Natural killer cell (primary cell): ENCODE data around the gene ZBTB32. TPM values are rescaled to one million over a fixed set of nuclear protein-coding genes. Genes with fewer than 3 reads are reported as not detected.

Source experiments
- ATAC-seq, 3 donors: fragments of 150-1000 bp in 2 of 3; fragments of 200-7000 bp in 1 of 3; cut with Tn5 transposase; 1 replicate in 1 of 3; 2 replicates in 2 of 3; pipeline ENCODE4 v1.10.0; 2021; ENCODE audit warnings: mild to moderate bottlenecking in 2 of 3, moderate library complexity in 2 of 3
- DNase-seq, 2 donors: peaks; one replicate each; pipeline versions ENCODE4 v3.0.0 to v3.0.0-alpha.2; 2013 to 2021; ENCODE audit warnings: mixed read lengths in 1 of 2
- H3K27ac ChIP-seq: one replicate; pipeline ENCODE4 v1.5.1; 2013; ENCODE audit warnings: mild to moderate bottlenecking, low read length
- H3K27me3 ChIP-seq: one replicate; pipeline ENCODE4 v1.6.1; 2013; ENCODE audit warnings: low read length; ENCODE audit not compliant: control insufficient read depth, insufficient read depth
- H3K36me3 ChIP-seq: one replicate; pipeline ENCODE4 v1.6.1; 2013; ENCODE audit warnings: low read length; ENCODE audit not compliant: control insufficient read depth, insufficient read depth
- H3K4me1 ChIP-seq: one replicate; pipeline ENCODE4 v1.6.1; 2013; ENCODE audit warnings: low read length; ENCODE audit not compliant: control insufficient read depth, insufficient read depth
- H3K4me3 ChIP-seq: one replicate; pipeline ENCODE4 v1.5.1; 2013; ENCODE audit warnings: low read length
- H3K9me3 ChIP-seq: one replicate; pipeline ENCODE4 v1.6.1; 2013; ENCODE audit warnings: low read length; ENCODE audit not compliant: control insufficient read depth, insufficient read depth
- H3K27ac Mint-ChIP-seq, 2 donors: one replicate each; pipeline ENCODE4 v1.8.0; 2022; ENCODE audit warnings: mild to moderate bottlenecking in 2 of 2, mixed read lengths in 2 of 2, moderate library complexity in 1 of 2
- H3K27me3 Mint-ChIP-seq, 2 donors: one replicate each; pipeline ENCODE4 v1.8.0; 2022; ENCODE audit warnings: low read depth in 2 of 2, mixed read lengths in 2 of 2
- H3K36me3 Mint-ChIP-seq: one replicate; pipeline ENCODE4 v1.8.0; 2022; ENCODE audit warnings: mixed read lengths
- H3K4me1 Mint-ChIP-seq, 2 donors: one replicate each; pipeline ENCODE4 v1.8.0; 2022; ENCODE audit warnings: mixed read lengths in 2 of 2
- H3K4me3 Mint-ChIP-seq: one replicate; pipeline ENCODE4 v1.8.0; 2022; ENCODE audit warnings: mild to moderate bottlenecking, moderate library complexity, mixed read lengths
- H3K9me3 Mint-ChIP-seq, 2 donors: one replicate each; pipeline ENCODE4 v1.8.0; 2022; ENCODE audit warnings: mixed read lengths in 2 of 2
- WGBS: methylation state at CpG from one replicate; pipeline ENCODE4 v1.1.7; 2013; ENCODE audit warnings: missing lambda C conversion rate; ENCODE audit not compliant: insufficient coverage; 5-methylcytosine and 5-hydroxymethylcytosine counted together
- intact Hi-C: fragments of 100-400 bp; cut with micrococcal nuclease; formaldehyde crosslinking; loops from one replicate; pipeline ENCODE4 v1.14.2; 2022
- total RNA-seq, 4 donors: library from RNA; stranded (reverse); fragments of 120-200 nt in 1 of 4; gene quantifications; one replicate each; pipeline versions ENCODE4 v1.2.3 to v1.2.4, GENCODE V29; 2013 to 2022
- TF ChIP-seq, protein P1 (sequence below): fragments of 200-600 bp; IDR thresholded peaks from one replicate; pipeline ENCODE4 v1.8.0; 2022; ENCODE audit warnings: antibody characterized with exemption

ZBTB32 gene
- total RNA-seq, 3 donors from 2014 or later (not counting 1 experiment from before 2014, with no cell fraction given) = 0.27 to 1.8 (median 0.35) TPM

DNA sequence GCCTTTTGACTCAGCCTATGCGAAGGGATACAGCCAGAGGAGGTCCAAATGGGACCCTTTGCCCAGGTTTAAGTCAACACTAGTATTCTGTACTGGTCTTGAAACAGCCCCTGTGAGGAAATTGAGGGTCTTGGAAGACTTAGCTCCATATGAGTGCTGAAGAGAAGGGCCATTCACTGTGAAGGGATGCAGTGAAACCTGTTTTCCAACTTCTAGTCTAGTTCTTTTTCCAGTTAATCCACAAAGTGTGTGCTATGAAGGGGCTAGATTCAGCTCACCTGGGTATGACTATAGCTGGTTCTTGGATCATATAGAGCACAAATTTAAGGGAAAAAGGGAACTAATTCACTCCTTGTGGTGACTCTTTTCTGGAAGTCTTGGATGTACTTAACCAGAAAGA, 4.0 kb downstream of the ZBTB32 start:
- Histone ChIP-seq H3K27ac (no peak overlapping the region), H3K4me3 (no peak overlapping the region), H3K36me3 (no peaks in the 10 kb centered on the region), H3K4me1 (peaks cover 13% of the 10 kb centered on the region), H3K9me3 (no peaks in the 10 kb centered on the region), H3K27me3 (no peaks in the 10 kb centered on the region)
- Mint-ChIP-seq H3K27me3 (no peaks in the 10 kb centered on the region), H3K27ac (no peak overlapping the region), H3K36me3 (no peaks in the 10 kb centered on the region), H3K4me1 (no peaks in the 10 kb centered on the region), H3K9me3 (no peaks in the 10 kb centered on the region), H3K4me3 (no peak overlapping the region)
- intact Hi-C loops = no loop called here
- ATAC-seq (no peak), DNase-seq (no peak)
- 94% methylated on average over 1 of the region's 1 CpG for WGBS
- TF ChIP-seq, protein P1, sequence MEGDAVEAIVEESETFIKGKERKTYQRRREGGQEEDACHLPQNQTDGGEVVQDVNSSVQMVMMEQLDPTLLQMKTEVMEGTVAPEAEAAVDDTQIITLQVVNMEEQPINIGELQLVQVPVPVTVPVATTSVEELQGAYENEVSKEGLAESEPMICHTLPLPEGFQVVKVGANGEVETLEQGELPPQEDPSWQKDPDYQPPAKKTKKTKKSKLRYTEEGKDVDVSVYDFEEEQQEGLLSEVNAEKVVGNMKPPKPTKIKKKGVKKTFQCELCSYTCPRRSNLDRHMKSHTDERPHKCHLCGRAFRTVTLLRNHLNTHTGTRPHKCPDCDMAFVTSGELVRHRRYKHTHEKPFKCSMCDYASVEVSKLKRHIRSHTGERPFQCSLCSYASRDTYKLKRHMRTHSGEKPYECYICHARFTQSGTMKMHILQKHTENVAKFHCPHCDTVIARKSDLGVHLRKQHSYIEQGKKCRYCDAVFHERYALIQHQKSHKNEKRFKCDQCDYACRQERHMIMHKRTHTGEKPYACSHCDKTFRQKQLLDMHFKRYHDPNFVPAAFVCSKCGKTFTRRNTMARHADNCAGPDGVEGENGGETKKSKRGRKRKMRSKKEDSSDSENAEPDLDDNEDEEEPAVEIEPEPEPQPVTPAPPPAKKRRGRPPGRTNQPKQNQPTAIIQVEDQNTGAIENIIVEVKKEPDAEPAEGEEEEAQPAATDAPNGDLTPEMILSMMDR = no peak

- Histone ChIP-seq H3K36me3 (no peaks in the 10 kb centered on the region), H3K27ac (peak overlapping the region; percentile 65), H3K9me3 (no peaks in the 10 kb centered on the region), H3K27me3 (no peaks in the 10 kb centered on the region), H3K4me1 (peaks cover 29% of the 10 kb centered on the region), H3K4me3 (no peak overlapping the region)
- no peak overlapping the region for H3K4me3 Mint-ChIP-seq
- 64% methylated on average over 13 of the region's 13 CpGs for WGBS
- intact Hi-C loops = no loop called here
- peaks cover 1 to 12% of the 10 kb centered on the region in 2 donors for H3K4me1 Mint-ChIP-seq
- peak in 1 of 2 donors; percentile 55 for DNase-seq
- H3K27ac Mint-ChIP-seq = no peak overlapping the region
- no peaks in the 10 kb centered on the region for H3K9me3 Mint-ChIP-seq
- no peak for ATAC-seq
- no peaks in the 10 kb centered on the region for H3K36me3 Mint-ChIP-seq
- TF ChIP-seq, protein P1 = no peak
- no peaks in the 10 kb centered on the region for H3K27me3 Mint-ChIP-seq
Observed at GRCh38 chr19:35710784-35711723, 6.7 kb downstream of the ZBTB32 start.

DNA sequence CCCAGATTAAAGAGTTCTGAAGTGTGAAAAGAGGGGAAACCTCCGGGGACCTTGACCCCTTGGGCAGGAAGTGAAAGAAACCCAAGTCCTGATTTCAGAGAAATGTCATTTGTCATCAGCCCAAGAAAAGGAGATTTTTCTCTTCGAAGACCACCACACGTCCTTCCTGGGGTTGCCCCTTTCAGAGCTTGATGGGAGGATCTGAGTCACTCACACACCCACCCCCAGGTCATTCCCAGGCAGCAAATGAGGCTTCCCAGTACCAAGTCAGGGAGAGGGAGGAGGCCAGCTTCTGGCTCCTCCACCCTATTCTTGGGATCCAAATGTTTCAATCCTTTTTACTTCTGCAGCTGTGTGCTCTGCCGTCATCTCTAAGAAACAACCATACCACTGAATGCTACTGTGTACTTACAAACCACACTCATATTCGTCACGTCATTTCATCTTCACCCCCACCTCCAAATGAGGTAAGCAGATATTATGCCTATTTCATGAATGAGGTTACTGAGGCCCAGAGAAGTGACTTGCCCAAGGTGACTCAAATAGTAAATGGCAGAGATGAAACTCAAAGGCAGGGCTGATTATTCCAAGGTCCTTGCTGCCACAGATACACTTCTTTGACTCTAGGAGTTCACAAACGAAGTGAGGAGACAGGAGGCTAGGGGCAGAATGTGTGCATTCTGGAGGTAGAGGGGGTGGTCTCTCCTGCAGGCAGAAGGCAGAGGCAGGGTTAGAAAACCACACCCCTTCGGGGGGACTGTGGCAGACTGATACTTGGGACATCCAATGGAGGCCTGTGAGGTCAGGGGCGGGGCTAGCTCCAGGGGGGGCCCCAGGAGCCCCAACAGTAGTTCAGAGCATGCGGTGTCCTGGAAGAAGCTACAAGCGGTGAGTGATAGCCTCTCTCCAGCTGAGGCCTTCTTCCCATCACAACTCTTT, 8.5 kb downstream of the ZBTB32 start:
- no peaks in the 10 kb centered on the region for H3K27me3 Mint-ChIP-seq
- H3K9me3 Mint-ChIP-seq = no peaks in the 10 kb centered on the region
- H3K27ac Mint-ChIP-seq = peak overlapping the region in 1 of 2 donors; percentile 66
- H3K4me1 Mint-ChIP-seq = peaks cover 10 to 26% of the 10 kb centered on the region in 2 donors
- H3K36me3 Mint-ChIP-seq = no peaks in the 10 kb centered on the region
- Histone ChIP-seq H3K36me3 (no peaks in the 10 kb centered on the region), H3K27me3 (no peaks in the 10 kb centered on the region), H3K4me3 (no peak overlapping the region), H3K27ac (peak overlapping the region; percentile 64), H3K9me3 (no peaks in the 10 kb centered on the region), H3K4me1 (peaks cover 41% of the 10 kb centered on the region)
- intact Hi-C loops = no loop called here
- 61% methylated on average over 11 of the region's 11 CpGs for WGBS
- TF ChIP-seq, protein P1 = no peak
- no peak for ATAC-seq
- DNase-seq = peak in 1 of 2 donors; percentile 78
- peak overlapping the region; percentile 50 for H3K4me3 Mint-ChIP-seq
